ENCODE data around the gene NEK10.

DNA sequence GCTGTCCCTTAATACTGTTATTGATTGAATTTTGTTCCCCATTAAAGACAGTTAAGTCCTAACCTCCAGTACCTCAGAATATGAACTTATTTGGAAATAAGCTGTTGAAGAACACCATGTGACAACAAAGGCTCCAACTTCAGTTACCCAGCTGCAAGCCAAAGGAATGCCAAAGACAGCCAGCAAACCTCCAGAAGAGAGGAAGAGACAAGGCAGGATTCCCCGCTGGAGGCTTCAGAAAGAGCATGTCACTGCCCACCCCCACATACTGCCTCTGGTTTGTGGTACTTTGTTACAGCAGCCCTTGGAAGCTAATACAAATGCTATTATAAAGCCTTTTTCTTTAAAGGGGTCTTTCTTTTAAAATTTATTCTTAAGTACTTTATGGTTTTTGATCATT is 18.4 kb upstream of the NEK10 start:
- TF ChIP-seq, protein P1, sequence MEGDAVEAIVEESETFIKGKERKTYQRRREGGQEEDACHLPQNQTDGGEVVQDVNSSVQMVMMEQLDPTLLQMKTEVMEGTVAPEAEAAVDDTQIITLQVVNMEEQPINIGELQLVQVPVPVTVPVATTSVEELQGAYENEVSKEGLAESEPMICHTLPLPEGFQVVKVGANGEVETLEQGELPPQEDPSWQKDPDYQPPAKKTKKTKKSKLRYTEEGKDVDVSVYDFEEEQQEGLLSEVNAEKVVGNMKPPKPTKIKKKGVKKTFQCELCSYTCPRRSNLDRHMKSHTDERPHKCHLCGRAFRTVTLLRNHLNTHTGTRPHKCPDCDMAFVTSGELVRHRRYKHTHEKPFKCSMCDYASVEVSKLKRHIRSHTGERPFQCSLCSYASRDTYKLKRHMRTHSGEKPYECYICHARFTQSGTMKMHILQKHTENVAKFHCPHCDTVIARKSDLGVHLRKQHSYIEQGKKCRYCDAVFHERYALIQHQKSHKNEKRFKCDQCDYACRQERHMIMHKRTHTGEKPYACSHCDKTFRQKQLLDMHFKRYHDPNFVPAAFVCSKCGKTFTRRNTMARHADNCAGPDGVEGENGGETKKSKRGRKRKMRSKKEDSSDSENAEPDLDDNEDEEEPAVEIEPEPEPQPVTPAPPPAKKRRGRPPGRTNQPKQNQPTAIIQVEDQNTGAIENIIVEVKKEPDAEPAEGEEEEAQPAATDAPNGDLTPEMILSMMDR (IDR thresholded peaks at IDR 0.05) = no peak
- TF ChIP-seq POLR2A (IDR thresholded peaks at IDR 0.05) = no peak
